ENCODE results near the gene ALDOC.

The ALDOC gene

DNA sequence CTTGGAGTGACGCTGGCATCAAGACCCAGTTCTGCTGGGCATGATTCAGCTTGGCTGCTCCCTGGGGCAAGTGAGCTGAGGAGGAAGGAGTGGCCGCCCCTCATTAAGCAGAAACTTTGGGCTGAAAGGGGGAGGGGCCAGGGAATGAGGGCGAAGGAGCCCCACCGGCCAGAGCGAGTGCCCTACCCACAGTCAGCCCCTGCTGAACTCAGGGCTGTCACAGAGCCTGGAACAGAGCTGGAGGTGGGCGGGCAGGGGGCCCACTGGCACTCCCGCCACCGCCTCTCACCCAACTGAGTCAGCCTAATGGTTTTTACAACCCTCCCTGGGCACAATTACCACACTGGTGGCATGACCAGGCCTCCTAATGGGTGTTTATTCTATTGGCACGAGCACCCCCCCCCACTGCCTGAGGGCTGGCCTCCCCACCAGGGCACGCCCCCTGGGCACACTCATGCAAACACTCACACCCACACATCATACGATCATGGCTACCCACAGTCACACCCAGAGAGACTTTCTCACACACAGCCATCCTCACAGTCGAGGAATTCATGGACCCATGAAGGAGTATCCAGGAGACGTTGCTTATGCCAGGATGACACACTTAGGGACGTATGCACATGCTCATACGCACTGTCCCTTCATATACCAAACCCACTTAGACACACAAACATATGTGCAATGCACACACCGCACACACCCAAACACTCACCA lies 43.4 kb downstream of the ALDOC start:
- H3K4me3 ChIP-seq (replicated peaks; ENCODE audit: low read depth, low read length), result no peak overlapping the region
- no peak for TF ChIP-seq CTCF (IDR thresholded peaks at IDR 0.05; ENCODE audit: low read length, missing control alignments)
- DNase-seq (ENCODE audit: low read depth), result no peak

GRCh38 chr17:28532050-28532960 lies 44.4 kb downstream of the ALDOC start:
- no peak overlapping the region for H3K4me3 ChIP-seq (replicated peaks; ENCODE audit: low read depth, low read length)
- TF ChIP-seq CTCF (IDR thresholded peaks at IDR 0.05; ENCODE audit: low read length, missing control alignments), result no peak
- no peak for DNase-seq (ENCODE audit: low read depth)

DNA sequence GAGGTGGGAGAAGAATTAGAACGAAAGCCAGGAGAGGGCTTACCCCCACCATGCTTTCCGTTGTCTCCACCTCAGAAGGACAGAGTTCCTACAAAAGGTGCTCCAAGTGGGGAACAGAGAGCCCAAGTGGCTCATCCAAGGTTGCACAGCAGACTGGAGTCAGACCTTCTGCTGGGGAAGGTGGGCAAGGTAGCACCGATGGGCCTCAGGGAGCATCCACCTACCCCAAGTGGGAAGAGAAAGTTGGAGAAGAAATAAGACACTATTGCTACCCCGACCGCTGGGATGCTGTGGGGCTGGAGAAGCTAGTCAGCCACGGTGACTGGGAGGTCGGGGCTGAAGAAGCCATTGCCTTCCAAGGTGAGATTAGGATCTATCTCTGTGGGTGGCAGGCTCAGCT lies 45.8 kb downstream of the ALDOC start:
- DNase-seq (ENCODE audit: low read depth), result no peak
- H3K4me3 ChIP-seq (replicated peaks; ENCODE audit: low read depth, low read length), result no peak overlapping the region
- TF ChIP-seq CTCF (IDR thresholded peaks at IDR 0.05; ENCODE audit: low read length, missing control alignments), result no peak

- DNase-seq (ENCODE audit: low read depth), result no peak
- TF ChIP-seq CTCF (IDR thresholded peaks at IDR 0.05; ENCODE audit: low read length, missing control alignments), result no peak
- H3K4me3 ChIP-seq (replicated peaks; ENCODE audit: low read depth, low read length), result no peak overlapping the region
Observed at GRCh38 chr17:28530250-28530649, 46.4 kb downstream of the ALDOC start.

- no peak for DNase-seq (ENCODE audit: low read depth)
- no peak for TF ChIP-seq CTCF (IDR thresholded peaks at IDR 0.05; ENCODE audit: low read length, missing control alignments)
- no peak overlapping the region for H3K4me3 ChIP-seq (replicated peaks; ENCODE audit: low read depth, low read length)
Observed at GRCh38 chr17:28529013-28529400, 47.7 kb downstream of the ALDOC start.

GRCh38 chr17:28528327-28529012 lies 48.2 kb downstream of the ALDOC start:
- TF ChIP-seq CTCF (IDR thresholded peaks at IDR 0.05; ENCODE audit: low read length, missing control alignments), result no peak
- no peak for DNase-seq (ENCODE audit: low read depth)
- H3K4me3 ChIP-seq (replicated peaks; ENCODE audit: low read depth, low read length), result no peak overlapping the region

Data from fibroblast of pulmonary artery (primary cell).